ENCODE results near the gene ABCA3. TPM values are rescaled to one million over a fixed set of nuclear protein-coding genes. Genes with fewer than 3 reads are reported as not detected.
"Not testable (repeated sequence)": the region's sequence is repeated elsewhere in the genome, so short reads cannot be mapped to it uniquely, and the experiment has no call there.

Gene ABCA3
- total RNA-seq, 4 donors from 2014 or later, result 1.3 to 18.7 (median 4.7) TPM

GRCh38 chr16:2270588-2271470 is 69.7 kb downstream of the ABCA3 start:
- Histone ChIP-seq H3K4me1 (peaks cover 6 to 19% of the 10 kb centered on the region in 2 donors), H3K9me3 (no peaks in the 10 kb centered on the region), H3K27me3 (no peaks in the 10 kb centered on the region), H3K27ac (no peak overlapping the region), H3K36me3 (no peaks in the 10 kb centered on the region), H3K4me3 (no peak overlapping the region)
- intact Hi-C loops (cut with DNase I; ENCODE audit: low total_unique reads), result no loop called here
- DNase-seq, result no peak
- TF ChIP-seq POLR2A (IDR thresholded peaks at IDR 0.05), result no peak
- no peak for TF ChIP-seq CTCF (IDR thresholded peaks at IDR 0.05)

- TF ChIP-seq POLR2A (IDR thresholded peaks at IDR 0.05) (no peak), CTCF (IDR thresholded peaks at IDR 0.05) (no peak)
- no peak for DNase-seq
- Histone ChIP-seq H3K9me3 (no peaks in the 10 kb centered on the region), H3K4me3 (no peak overlapping the region), H3K27ac (no peak overlapping the region), H3K4me1 (peaks cover 6 to 20% of the 10 kb centered on the region in 2 donors), H3K27me3 (no peaks in the 10 kb centered on the region), H3K36me3 (no peaks in the 10 kb centered on the region)
- intact Hi-C loops (cut with DNase I; ENCODE audit: low total_unique reads), result no loop called here
These were observed 70.5 kb downstream of the ABCA3 start for GRCh38 chr16:2270070-2270462.

GRCh38 chr16:2267913-2268666 is 72.4 kb downstream of the ABCA3 start, which contains the start of gene RNPS1:
Gene RNPS1 (minus strand): TSS chr16:2268126. CDS start chr16:2264643, 3,483 bp downstream.
- DNase-seq, result peak; percentile 95 to 97
- H3K9me3 ChIP-seq, result no peaks in the 10 kb centered on the region
- H3K27me3 ChIP-seq, result no peaks in the 10 kb centered on the region
- H3K4me1 ChIP-seq, result peaks cover 6 to 22% of the 10 kb centered on the region in 2 donors
- peak in 2 of 4 experiments; percentile 15 to 42 for TF ChIP-seq CTCF (IDR thresholded peaks at IDR 0.05)
- TF ChIP-seq POLR2A (IDR thresholded peaks at IDR 0.05), result peak; percentile 93 to 99
- intact Hi-C loops (cut with DNase I; ENCODE audit: low total_unique reads), result no loop called here
- peak within 1 kb of the TSS; percentile 84 to 97 for H3K27ac ChIP-seq
- peak within 1 kb of the TSS; percentile 70 to 72 for H3K4me3 ChIP-seq
- no peaks in the 10 kb centered on the region for H3K36me3 ChIP-seq

GRCh38 chr16:2267505-2267912 is 73.0 kb downstream of the ABCA3 start:
- intact Hi-C loops (cut with DNase I; ENCODE audit: low total_unique reads); H3K36me3 ChIP-seq; DNase-seq; H3K27me3 ChIP-seq; H3K9me3 ChIP-seq: not testable (repeated sequence)
- Histone ChIP-seq H3K27ac (peak overlapping the region; percentile 84 to 97), H3K4me3 (peak overlapping the region; percentile 70 to 72), H3K4me1 (peaks cover 6 to 22% of the 10 kb centered on the region in 2 donors)

- peaks cover 6 to 22% of the 10 kb centered on the region in 2 donors for H3K4me1 ChIP-seq
These were observed 73.6 kb downstream of the ABCA3 start for GRCh38 chr16:2266887-2267286.

GRCh38 chr16:2263026-2263425 is 77.5 kb downstream of the ABCA3 start:
- H3K4me1 ChIP-seq, result peaks cover 0 to 11% of the 10 kb centered on the region in 2 donors
- H3K27me3 ChIP-seq; H3K9me3 ChIP-seq; intact Hi-C loops (cut with DNase I; ENCODE audit: low total_unique reads); H3K36me3 ChIP-seq; DNase-seq; H3K4me3 ChIP-seq; H3K27ac ChIP-seq: not testable (repeated sequence)

More at GRCh38 chr16:2266887-2267286, 73.6 kb downstream of the ABCA3 start:
- Histone ChIP-seq H3K4me3 (peak overlapping the region; percentile 70 to 72), H3K27ac (peak overlapping the region in 1 of 2 donors; percentile 84)
- intact Hi-C loops (cut with DNase I; ENCODE audit: low total_unique reads); H3K9me3 ChIP-seq; DNase-seq; H3K27me3 ChIP-seq; H3K36me3 ChIP-seq: not testable (repeated sequence)
